DOHH2 (cell line): Measurements from ENCODE around the gene ADGB.

ENCODE experiments used
- CTCF ChIP-seq: fragments of 200-600 bp; sonication (generic); IDR thresholded peaks from one replicate; pipeline ENCODE4 v1.5.1; 2014; ENCODE audit warnings: antibody characterized with exemption, mild to moderate bottlenecking, low read depth, low read length; ENCODE audit not compliant: poor library complexity, severe bottlenecking
- EZH2phosphoT487 ChIP-seq: fragments of 200-600 bp; sonication (generic); IDR thresholded peaks from 2 replicates; pipeline ENCODE4 v1.6.1; 2017; ENCODE audit warnings: borderline replicate concordance, mild to moderate bottlenecking, antibody characterized with exemption, low read length, moderate library complexity, mixed read lengths

DNA sequence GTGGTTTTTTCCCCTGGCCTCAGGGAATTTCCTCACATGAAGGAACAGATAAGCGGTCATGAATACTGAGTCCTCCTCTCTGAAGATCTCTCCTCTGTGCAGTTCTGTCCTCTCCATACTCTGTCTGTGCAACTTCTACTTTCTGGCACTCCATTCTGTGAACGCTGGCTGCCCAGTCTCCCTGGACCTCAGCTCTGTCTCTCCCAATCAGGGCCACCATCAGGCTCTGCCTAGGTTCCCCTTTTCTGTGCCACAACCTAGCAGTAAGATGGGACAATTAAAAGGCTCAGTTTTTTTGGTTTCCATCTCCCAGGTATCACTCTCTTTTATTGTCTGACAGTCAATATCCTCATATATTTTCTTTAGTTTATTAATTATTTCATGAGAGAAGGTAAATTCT is 4.8 kb upstream of the ADGB start:
- no peak for TF ChIP-seq CTCF
- TF ChIP-seq EZH2phosphoT487, result no peak
